ENCODE measurements around the gene SKIC8. TPM values are rescaled to one million over a fixed set of nuclear protein-coding genes. Genes with fewer than 3 reads are reported as not detected.

Gene SKIC8
- total and polyA plus RNA-seq, 8 donors = 22.2 to 119 (median 53.9) TPM

GRCh38 chr15:78291052-78291451 lies 8.4 kb downstream of the SKIC8 start:
- WGBS, 5 donors = 43 to 75% (median 61%) methylated on average over 2 of the region's 2 CpGs
- Histone ChIP-seq H3K36me3 (peaks cover 37 to 95% (median 75%) of the 10 kb centered on the region in 4 donors), H3K9me3 (no peaks in the 10 kb centered on the region), H3K27me3 (no peaks in the 10 kb centered on the region), H3K27ac (no peak overlapping the region), H3K4me1 (peaks cover 5 to 21% (median 15%) of the 10 kb centered on the region in 4 donors), H3K4me3 (no peak overlapping the region)
- intact Hi-C loops (cut with DNase I; ENCODE audit: low total_unique reads) = no loop called here
- no peak for DNase-seq
- TF ChIP-seq CTCF (IDR thresholded peaks at IDR 0.05) = no peak
- no peak for TF ChIP-seq EP300 (IDR thresholded peaks at IDR 0.05)
- no peak for TF ChIP-seq POLR2A (IDR thresholded peaks at IDR 0.05)
- no peak for TF ChIP-seq POLR2AphosphoS5 (IDR thresholded peaks at IDR 0.05)

- H3K4me1 ChIP-seq = peaks cover 5 to 21% (median 15%) of the 10 kb centered on the region in 4 donors
- DNase-seq = no peak
- WGBS, 5 donors = 67 to 82% (median 75%) methylated on average over 3 of the region's 3 CpGs
- TF ChIP-seq POLR2AphosphoS5 (IDR thresholded peaks at IDR 0.05) = no peak
- no peak for TF ChIP-seq EP300 (IDR thresholded peaks at IDR 0.05)
- no peak for TF ChIP-seq POLR2A (IDR thresholded peaks at IDR 0.05)
- TF ChIP-seq CTCF (IDR thresholded peaks at IDR 0.05) = no peak
- H3K27ac ChIP-seq = no peak overlapping the region
- H3K36me3 ChIP-seq = peaks cover 41 to 97% (median 84%) of the 10 kb centered on the region in 4 donors
- H3K27me3 ChIP-seq = no peaks in the 10 kb centered on the region
- no peaks in the 10 kb centered on the region for H3K9me3 ChIP-seq
- H3K4me3 ChIP-seq = no peak overlapping the region
- intact Hi-C loops (cut with DNase I; ENCODE audit: low total_unique reads) = no loop called here
Measured at GRCh38 chr15:78290222-78290621, 9.2 kb downstream of the SKIC8 start.

- no peak for DNase-seq
- TF ChIP-seq POLR2A (IDR thresholded peaks at IDR 0.05) (no peak), CTCF (IDR thresholded peaks at IDR 0.05) (no peak), EP300 (IDR thresholded peaks at IDR 0.05) (no peak), POLR2AphosphoS5 (IDR thresholded peaks at IDR 0.05) (no peak)
- Histone ChIP-seq H3K27ac (no peak overlapping the region), H3K4me3 (no peak overlapping the region), H3K9me3 (no peaks in the 10 kb centered on the region), H3K36me3 (peaks cover 55 to 100% (median 96%) of the 10 kb centered on the region in 4 donors), H3K27me3 (no peaks in the 10 kb centered on the region), H3K4me1 (no peaks in the 10 kb centered on the region)
- 83 to 94% (median 87%) methylated on average over 4 of the region's 4 CpGs for whole genome bisulfite sequencing, 5 donors
- intact Hi-C loops (cut with DNase I; ENCODE audit: low total_unique reads) = no loop called here
Measured at GRCh38 chr15:78284758-78285157, 14.7 kb downstream of the SKIC8 start.

GRCh38 chr15:78282324-78282723 lies 17.1 kb downstream of the SKIC8 start:
- Histone ChIP-seq H3K27ac (no peak overlapping the region), H3K27me3 (no peaks in the 10 kb centered on the region), H3K36me3 (peaks cover 46 to 99% (median 97%) of the 10 kb centered on the region in 4 donors), H3K9me3 (no peaks in the 10 kb centered on the region), H3K4me1 (no peaks in the 10 kb centered on the region), H3K4me3 (no peak overlapping the region)
- no peak for DNase-seq
- TF ChIP-seq EP300 (IDR thresholded peaks at IDR 0.05) (no peak), POLR2AphosphoS5 (IDR thresholded peaks at IDR 0.05) (no peak), CTCF (IDR thresholded peaks at IDR 0.05) (no peak), POLR2A (IDR thresholded peaks at IDR 0.05) (no peak)
- intact Hi-C loops (cut with DNase I; ENCODE audit: low total_unique reads) = no loop called here
- WGBS, 5 donors = 83 to 93% (median 87%) methylated on average over 2 of the region's 2 CpGs

Measured in stomach (tissue), 9 donors.